IPS DF 4.7 (cell line): ENCODE results near the gene MISFA.
A peak's percentile ranks its signal among the peaks of the same experiment; 100 is the strongest.
"Not testable (repeated sequence)": the region's sequence is repeated elsewhere in the genome, so short reads cannot be mapped to it uniquely, and the experiment has no call there.

Experiments
- DNase-seq: peaks from one replicate; pipeline ENCODE4 v3.0.0-alpha.2; 2013; ENCODE audit warnings: low spot score; ENCODE audit errors: extremely low read depth

The MISFA gene

GRCh38 chr11:18599739-18600230, at the start of gene MISFA:
MISFA (plus strand) TSS chr11:18599789; CDS start chr11:18599929, 140 bp downstream.
- no peak for DNase-seq

DNA sequence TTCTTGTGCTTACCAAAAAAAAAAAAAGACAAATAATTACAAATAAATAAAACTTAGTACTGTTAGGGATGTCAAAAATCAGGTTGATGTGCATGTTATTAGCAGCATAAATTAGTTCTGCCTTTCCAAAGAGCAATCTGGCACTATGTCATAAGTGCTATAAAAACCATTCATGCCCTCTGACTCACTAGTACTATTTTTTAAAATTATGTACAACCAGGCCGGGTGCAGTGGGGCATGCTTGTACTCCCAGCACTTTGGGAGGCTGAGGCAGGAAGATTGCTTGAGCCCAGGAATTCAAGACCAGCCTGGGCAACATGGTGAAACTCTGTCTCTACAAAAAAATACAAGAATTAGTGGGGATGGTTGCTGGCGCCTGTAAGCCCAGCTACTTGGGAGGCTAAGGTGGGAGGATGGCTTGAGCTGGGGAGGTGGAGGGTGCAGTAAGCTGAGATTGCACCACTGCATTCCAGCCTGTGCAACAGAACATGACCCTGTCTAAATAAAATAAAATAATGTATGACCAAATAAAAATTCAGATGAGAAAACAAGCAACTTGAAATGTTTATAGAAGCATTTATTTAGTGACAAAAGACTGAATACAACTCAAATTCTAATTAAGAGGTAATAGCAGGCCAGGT, 36.4 kb upstream of the MISFA start:
- no peak for DNase-seq

GRCh38 chr11:18564149-18564548, 35.4 kb upstream of the MISFA start:
- DNase-seq = no peak

GRCh38 chr11:18566406-18566805, 33.2 kb upstream of the MISFA start:
- DNase-seq = no peak

- no peak for DNase-seq
Measured at GRCh38 chr11:18567081-18567480, 32.5 kb upstream of the MISFA start.

DNA sequence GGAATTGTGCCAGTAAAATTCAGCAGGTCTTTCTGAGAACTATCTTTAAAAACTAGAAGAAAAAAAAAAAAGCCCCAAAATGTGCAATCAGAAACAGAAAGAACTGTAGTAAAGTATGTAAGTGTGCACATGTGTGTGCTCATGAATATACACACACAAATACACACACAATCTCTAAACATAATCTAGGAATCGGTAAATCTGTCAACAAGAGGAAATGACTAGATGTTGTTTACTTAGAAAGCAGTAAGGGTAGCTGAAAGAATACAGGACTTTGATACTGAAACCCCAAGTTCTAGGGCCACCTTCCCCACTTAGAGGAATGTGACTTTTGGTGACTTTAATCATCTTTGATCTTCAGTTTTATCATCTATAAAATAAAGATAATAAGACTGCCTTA, 24.2 kb upstream of the MISFA start:
- DNase-seq = no peak

- no peak for DNase-seq
Measured at GRCh38 chr11:18578975-18579598, 20.5 kb upstream of the MISFA start.

DNA sequence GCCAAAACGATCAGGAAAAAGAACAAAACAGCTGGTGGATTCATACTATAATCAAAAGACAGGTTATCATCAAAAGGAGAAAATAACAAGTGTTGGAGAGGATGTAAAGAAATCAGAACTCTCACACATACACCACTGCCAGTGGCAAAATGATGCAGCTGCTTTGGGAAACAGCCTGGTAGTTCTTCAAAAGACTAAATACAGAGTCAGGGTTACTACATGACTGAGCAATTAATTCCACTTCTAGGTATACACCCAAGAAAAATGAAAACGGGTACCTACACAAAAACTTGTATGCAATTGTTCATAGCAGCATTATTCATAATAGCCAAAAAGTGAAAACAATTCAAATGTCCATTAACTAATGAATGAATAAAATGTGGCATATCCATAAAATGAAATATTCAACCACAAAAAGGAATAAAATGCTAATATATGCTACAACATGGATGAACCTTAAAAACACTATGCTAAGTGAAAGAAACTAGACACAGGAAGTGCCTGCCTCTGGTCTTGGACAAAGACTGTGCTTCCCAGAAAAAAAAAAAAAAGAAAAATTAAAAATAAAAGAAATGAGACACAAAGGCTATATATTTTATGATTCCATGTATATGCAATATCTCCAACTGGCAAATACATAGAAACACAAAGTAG, 19.3 kb upstream of the MISFA start:
- no peak for DNase-seq

GRCh38 chr11:18581825-18582224, 17.8 kb upstream of the MISFA start:
- DNase-seq = no peak

GRCh38 chr11:18588297-18589252, 11.0 kb upstream of the MISFA start, which contains the start of gene UEVLD:
UEVLD (minus strand) TSS chr11:18588734; CDS start chr11:18588654, 80 bp downstream.
- peak; percentile 33 for DNase-seq

DNA sequence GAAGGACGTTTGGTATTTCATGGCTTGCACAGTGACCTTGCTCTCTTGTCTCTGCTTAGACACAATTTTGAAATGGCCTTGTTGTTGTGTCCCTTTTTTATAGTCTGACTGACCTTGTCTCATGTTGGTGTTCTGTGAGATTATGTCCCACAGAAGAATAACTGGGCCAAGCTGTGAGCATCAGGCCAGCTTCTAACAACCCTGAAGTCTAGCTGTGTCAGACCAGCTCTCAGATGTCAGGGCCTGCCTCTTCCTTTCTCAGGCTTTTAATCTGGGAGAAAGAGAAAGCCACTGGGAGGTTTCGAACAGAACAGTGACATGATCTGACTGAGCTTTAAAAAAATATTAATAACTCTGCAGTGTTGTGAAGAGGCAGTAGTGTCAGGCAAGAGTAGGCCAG, 9.0 kb upstream of the MISFA start:
- no peak for DNase-seq

- not testable (repeated sequence) for DNase-seq
Measured at GRCh38 chr11:18594088-18594487, 5.5 kb upstream of the MISFA start.

- no peak for DNase-seq
Measured at GRCh38 chr11:18594999-18595749, 4.4 kb upstream of the MISFA start.

DNA sequence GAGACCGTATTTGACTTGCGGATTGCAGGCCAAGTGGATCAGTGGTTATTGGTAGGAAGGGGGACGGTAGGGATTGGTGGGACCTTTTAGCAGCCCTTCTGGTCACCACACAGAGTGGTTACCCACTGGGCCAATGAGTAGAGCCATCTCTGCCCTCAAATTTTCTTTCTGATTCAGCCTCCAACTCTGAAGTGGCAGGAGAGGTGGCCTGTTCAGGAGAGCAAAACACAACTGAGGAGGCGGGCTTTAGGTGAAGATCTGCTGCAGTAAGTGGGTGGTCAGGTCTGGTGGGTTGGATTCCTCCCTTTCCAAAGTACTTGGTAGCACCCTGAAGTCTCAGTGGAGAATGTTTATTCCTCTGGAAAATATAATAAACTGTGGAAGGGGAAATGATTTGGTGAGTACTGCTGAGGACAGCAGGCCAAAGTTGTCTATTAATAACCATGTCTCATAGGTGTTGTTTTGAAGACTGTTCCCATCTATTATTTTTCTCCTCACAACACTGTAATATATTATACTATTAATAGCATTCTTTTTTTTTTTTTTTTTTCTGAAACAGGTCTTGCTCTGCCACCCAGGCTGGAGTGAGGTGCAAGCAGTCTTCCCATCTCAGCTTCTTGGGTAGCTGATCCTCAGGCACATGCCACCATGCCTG, 1.5 kb downstream of the MISFA start:
- DNase-seq = no peak

- DNase-seq = no peak
Measured at GRCh38 chr11:18608376-18608775, 8.8 kb downstream of the MISFA start.

DNA sequence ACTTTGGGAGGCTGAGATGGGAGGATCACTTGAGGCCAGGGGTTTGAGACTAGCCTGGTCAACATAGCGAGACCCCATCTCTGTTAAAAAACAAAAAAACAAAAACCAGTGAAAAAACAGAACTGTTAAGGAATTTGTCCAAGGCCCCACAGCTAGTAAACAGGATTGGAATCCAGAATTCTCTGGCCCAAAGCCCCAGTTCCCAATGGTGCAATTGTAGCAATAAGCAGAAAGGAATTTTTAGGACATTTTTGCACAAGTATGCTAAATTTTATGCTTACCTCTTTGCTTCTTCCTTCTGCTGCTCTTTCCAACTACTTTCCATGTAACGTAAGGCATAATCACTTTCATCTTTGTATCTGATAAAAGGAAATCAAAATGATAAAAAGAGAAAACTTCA, 11.6 kb downstream of the MISFA start:
- no peak for DNase-seq

- DNase-seq = no peak
Measured at GRCh38 chr11:18612394-18612793, 12.8 kb downstream of the MISFA start.

GRCh38 chr11:18614667-18615066, 15.1 kb downstream of the MISFA start:
- DNase-seq = no peak

DNA sequence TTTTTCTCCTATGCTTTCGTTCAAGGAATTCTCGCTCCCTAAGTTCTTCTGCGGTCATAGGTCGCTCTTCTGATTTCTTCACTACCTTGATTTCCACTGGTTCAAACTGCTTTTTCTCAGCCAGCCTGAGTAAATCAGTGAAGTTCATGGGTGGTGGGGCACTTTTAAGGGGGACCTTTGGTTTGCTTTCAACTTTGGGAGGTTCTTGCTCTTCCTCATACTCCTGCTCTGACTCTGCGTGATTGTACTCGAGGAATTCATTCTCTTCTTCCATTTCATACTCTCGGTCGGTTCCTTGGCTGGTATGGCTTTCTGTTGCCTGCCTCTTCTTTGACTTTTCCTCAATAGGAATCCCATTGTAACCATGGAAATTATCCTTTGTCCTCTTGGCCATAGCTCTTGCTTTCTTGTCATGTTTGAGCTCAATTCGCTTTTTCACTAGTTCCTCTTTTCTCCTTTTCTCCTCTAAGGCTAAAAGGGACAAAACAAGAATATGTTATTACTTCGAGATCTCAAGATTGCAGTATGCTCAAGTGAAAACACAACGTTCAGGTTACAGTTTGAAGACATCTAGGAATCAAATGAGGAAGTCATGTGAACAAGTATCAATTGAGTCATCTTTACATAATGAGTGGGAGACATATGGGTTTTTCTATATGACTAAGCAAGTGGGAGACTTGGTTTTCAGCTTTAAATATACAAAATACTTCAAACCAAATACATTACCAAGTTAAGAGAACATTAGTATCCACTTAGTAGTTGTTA, 16.2 kb downstream of the MISFA start:
- no peak for DNase-seq
